ENCODE results near the gene KATNBL1. TPM values are rescaled to one million over a fixed set of nuclear protein-coding genes. Genes with fewer than 3 reads are reported as not detected.

KATNBL1 gene
- total RNA-seq, 1 donor from 2014 or later, result 82.7 TPM

- no peak for DNase-seq (ENCODE audit: low spot score in 2 of 2, unreplicated experiment in 2 of 2)
- no peak for TF ChIP-seq CTCF (IDR thresholded peaks at IDR 0.05; ENCODE audit: unreplicated experiment)
- Mint-ChIP-seq H3K36me3 (peaks cover 78% of the 10 kb centered on the region), H3K27ac (no peak overlapping the region), H3K4me1 (no peaks in the 10 kb centered on the region), H3K27me3 (ENCODE audit: low read depth) (no peaks in the 10 kb centered on the region), H3K9me3 (peaks cover 61% of the 10 kb centered on the region), H3K4me3 (no peak overlapping the region)
These were observed 49.2 kb downstream of the KATNBL1 start for GRCh38 chr15:34160735-34161134.

- no peaks in the 10 kb centered on the region for H3K27me3 Mint-ChIP-seq (ENCODE audit: low read depth)
- no peaks in the 10 kb centered on the region for H3K4me1 Mint-ChIP-seq
- peaks cover 75% of the 10 kb centered on the region for H3K9me3 Mint-ChIP-seq
- DNase-seq (ENCODE audit: low spot score in 2 of 2, unreplicated experiment in 2 of 2), result no peak
- TF ChIP-seq CTCF (IDR thresholded peaks at IDR 0.05; ENCODE audit: unreplicated experiment), result no peak
- H3K27ac Mint-ChIP-seq, result no peak overlapping the region
- no peak overlapping the region for H3K4me3 Mint-ChIP-seq
- H3K36me3 Mint-ChIP-seq, result peaks cover 89% of the 10 kb centered on the region
These were observed 51.5 kb downstream of the KATNBL1 start for GRCh38 chr15:34158355-34158754.

GRCh38 chr15:34155859-34156258 lies 54.0 kb downstream of the KATNBL1 start:
- H3K4me1 Mint-ChIP-seq, result no peaks in the 10 kb centered on the region
- no peaks in the 10 kb centered on the region for H3K27me3 Mint-ChIP-seq (ENCODE audit: low read depth)
- no peak overlapping the region for H3K27ac Mint-ChIP-seq
- TF ChIP-seq CTCF (IDR thresholded peaks at IDR 0.05; ENCODE audit: unreplicated experiment), result no peak
- peaks cover 77% of the 10 kb centered on the region for H3K36me3 Mint-ChIP-seq
- no peak overlapping the region for H3K4me3 Mint-ChIP-seq
- DNase-seq (ENCODE audit: low spot score in 2 of 2, unreplicated experiment in 2 of 2), result no peak
- peaks cover 61% of the 10 kb centered on the region for H3K9me3 Mint-ChIP-seq

- TF ChIP-seq CTCF (IDR thresholded peaks at IDR 0.05; ENCODE audit: unreplicated experiment), result no peak
- H3K27me3 Mint-ChIP-seq (ENCODE audit: low read depth), result no peaks in the 10 kb centered on the region
- H3K9me3 Mint-ChIP-seq, result peaks cover 50% of the 10 kb centered on the region
- no peak for DNase-seq (ENCODE audit: low spot score in 2 of 2, unreplicated experiment in 2 of 2)
- no peak overlapping the region for H3K27ac Mint-ChIP-seq
- H3K4me3 Mint-ChIP-seq, result no peak overlapping the region
- no peaks in the 10 kb centered on the region for H3K4me1 Mint-ChIP-seq
- H3K36me3 Mint-ChIP-seq, result peaks cover 76% of the 10 kb centered on the region
These were observed 55.1 kb downstream of the KATNBL1 start for GRCh38 chr15:34154725-34155204.

- no peaks in the 10 kb centered on the region for H3K4me1 Mint-ChIP-seq
These were observed 62.3 kb downstream of the KATNBL1 start for GRCh38 chr15:34147371-34148140.

More at GRCh38 chr15:34147371-34148140, 62.3 kb downstream of the KATNBL1 start:
- H3K9me3 Mint-ChIP-seq, result no peaks in the 10 kb centered on the region
- no peak overlapping the region for H3K27ac Mint-ChIP-seq
- H3K27me3 Mint-ChIP-seq (ENCODE audit: low read depth), result no peaks in the 10 kb centered on the region
- H3K36me3 Mint-ChIP-seq, result peaks cover 36% of the 10 kb centered on the region
- no peak overlapping the region for H3K4me3 Mint-ChIP-seq
- no peak for DNase-seq (ENCODE audit: low spot score in 2 of 2, unreplicated experiment in 2 of 2)
- no peak for TF ChIP-seq CTCF (IDR thresholded peaks at IDR 0.05; ENCODE audit: unreplicated experiment)

All from mesothelial cell of epicardium (in vitro differentiated cells).